HL-60/S4 (cell line): ENCODE measurements around the gene G0S2.

Source experiments
- in situ Hi-C: fragments of 300-500 bp; cut with MboI; formaldehyde crosslinking; loops from 2 replicates; pipeline ENCODE4 v1.14.3; 2022; ENCODE audit warnings: low sequenced_read_pairs

G0S2 gene

DNA sequence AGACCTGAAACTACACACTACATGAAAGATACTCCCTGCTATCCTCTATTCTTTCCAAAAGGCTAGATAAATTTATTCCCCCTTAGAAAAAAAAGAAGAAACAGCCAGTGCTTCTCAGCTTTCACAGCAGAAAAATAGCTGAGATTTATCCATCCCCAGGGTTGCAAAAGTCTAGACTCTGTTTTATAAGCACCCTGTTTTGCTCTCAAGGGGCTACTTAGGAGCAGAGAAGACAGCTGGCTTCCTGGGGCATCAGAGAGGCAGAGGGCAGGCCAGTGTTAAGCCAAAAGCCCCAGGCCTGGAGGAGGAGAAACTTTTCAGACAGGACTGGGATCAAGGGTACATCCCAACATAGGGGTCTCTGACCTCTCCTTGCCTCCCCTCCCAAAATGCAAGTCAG is 26.9 kb upstream of the G0S2 start:
- in situ Hi-C loops, result no loop called here

DNA sequence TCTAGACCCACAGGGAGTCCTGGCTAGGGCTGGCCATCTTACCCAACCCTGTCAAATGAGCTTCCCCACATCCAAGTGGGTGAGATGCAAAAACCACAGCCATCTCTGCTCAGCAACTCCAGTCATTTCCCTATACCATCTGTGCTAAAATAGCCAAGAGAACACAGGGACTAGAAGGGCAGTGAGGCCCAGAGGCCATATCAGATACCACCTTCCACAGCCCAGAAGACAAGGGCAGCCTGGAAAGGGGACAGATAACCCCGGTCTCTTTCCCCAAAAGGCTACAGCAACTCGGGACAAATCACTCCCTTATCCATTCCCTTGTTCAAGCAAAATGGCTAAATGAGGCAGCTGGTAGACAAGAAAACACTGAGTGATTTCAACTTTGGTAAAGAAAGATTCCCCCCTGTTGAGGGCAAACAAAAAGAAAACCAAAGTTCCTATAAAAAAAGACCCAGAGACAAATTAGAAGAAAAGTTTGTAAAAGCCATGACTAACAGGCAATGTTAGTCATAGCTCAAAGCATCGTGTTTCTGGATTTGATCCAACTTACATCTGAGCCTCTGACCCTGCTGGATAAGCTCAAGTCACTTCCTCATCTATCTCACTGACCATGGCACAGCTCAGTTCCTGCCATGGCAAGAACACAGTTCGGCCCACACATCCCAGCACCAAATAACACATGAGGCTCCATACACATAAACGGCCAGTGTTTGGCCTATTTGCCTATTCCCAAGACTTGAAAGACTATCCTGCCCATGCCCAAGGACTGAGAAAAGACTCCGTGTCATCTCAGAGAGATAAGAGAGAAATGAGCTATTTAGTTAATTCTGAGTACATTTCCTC is 26.1 kb upstream of the G0S2 start:
- in situ Hi-C loops, result no loop called here

DNA sequence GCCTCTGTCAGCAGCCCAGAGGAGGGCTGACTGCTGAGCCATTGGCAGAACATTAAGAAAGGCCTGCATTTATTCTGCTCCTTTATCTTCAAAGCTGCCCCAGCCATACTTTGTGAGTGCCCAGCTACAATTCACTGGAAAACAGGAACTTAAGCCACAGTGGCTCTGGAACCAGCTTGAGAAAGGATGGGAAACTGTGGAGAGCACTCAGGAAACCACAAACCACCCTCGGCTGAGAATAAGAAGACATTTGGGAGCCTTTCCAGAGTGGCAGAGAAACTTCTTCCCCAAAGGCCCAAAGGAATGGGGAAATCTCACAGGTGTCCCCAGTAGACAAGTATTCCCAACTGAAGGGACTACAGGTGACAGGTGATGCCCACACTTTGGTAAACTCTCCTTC is 24.8 kb upstream of the G0S2 start:
- in situ Hi-C loops, result no loop called here

DNA sequence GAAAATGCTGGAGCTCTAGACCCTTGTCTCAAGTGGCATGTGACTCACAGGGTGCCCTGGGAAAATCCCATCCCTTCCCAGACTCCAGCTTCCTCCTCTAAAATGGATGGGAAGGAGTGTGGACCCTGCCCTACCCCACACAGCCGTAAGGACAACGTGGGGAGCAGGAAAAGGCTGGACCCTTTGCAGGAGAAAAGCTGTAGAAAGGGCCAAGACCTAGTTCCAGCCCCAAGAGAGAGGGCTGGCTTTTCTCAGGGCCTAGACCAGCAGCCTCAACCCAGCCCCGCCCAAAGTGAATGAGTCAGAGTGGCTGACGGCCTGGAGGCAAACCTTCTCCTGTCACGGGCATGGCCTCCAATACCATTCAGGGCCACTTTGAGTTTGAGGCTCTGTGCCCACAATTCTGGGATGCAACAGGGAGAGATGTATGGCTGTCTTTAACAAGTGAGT is 24.0 kb upstream of the G0S2 start:
- in situ Hi-C loops, result no loop called here

DNA sequence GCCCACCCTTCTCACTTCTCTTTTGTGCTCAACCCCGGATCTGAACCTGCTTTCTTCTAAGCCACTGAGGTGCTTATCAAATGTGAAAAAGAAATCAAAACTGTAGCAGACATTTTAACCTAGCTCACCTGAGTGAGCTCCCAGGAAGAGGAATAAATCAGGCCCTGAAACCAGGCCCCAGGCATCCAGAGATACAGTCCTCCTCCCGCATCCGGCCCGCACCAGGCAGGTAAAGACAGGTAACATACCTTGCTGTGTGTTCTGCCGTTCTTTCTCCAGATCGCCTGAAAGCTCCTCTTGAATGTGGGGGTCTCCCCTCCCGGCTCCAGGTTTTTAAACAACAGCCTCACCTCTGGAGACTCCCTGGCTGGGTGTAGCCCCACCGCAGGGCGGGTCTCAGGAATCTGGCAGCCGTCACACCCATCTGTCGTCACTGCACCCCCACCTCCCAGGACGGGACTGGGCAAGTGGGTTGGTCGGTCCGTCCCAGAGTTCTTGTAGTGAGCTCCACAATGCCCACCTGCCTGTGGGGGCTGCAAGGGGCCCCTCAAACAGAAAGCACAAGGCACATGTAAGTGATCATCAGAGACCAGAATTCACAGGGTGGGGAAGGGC is 23.0 kb upstream of the G0S2 start, which contains the start of gene LAMB3:
TSS of gene LAMB3 (minus strand) at position 305 of the 615 bp plus-strand sequence. CDS start 1,481 bp downstream, outside the sequence.
- in situ Hi-C loops, result no loop called here

GRCh38 chr1:209652873-209653401 is 22.3 kb upstream of the G0S2 start:
- in situ Hi-C loops, result no loop called here

DNA sequence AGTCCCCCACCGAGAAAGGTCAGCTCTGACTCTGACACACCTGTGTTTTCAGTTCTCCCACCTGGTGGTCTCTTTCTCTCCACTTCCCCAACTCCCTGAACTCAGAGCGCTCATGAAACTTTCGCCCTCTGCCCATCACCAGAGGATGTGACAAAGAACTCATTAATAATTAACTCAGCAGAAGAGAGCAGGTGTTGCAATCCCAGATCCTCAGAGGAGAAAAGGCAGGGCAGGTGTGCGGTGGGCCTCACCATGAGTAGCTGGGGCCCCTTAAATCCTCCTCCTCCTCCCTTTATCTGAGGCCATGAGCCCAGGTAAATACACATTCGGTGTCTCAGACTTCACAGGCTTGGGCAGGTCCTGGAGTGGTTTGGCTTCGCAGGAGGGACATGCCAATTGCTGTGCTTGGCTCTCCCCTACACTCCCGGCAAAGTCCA is 21.3 kb upstream of the G0S2 start:
- in situ Hi-C loops, result no loop called here

GRCh38 chr1:209655411-209656231 is 19.6 kb upstream of the G0S2 start:
- in situ Hi-C loops, result no loop called here

GRCh38 chr1:209657140-209657879 is 17.9 kb upstream of the G0S2 start:
- in situ Hi-C loops, result no loop called here

- in situ Hi-C loops, result no loop called here
Measured at GRCh38 chr1:209657918-209658317, 17.3 kb upstream of the G0S2 start.

DNA sequence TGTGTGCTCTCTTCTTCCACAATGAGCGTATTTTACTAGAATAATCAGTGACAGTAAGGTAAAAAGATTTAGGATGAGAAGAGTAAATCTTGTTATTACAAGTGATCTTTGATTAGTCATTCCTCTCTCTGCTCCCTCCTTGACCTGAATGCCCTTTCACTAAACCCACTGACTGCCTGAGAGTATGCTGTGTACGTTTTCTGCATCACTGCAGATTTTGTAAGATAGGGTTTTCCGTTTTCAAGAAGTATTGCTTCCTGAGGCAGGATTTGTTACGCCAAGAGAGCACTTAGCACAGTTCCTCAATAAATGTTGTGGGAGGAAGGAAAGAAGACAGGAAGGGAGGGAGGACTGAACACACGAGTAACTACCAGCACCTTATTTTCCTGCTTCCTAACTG is 15.3 kb upstream of the G0S2 start:
- in situ Hi-C loops, result no loop called here

DNA sequence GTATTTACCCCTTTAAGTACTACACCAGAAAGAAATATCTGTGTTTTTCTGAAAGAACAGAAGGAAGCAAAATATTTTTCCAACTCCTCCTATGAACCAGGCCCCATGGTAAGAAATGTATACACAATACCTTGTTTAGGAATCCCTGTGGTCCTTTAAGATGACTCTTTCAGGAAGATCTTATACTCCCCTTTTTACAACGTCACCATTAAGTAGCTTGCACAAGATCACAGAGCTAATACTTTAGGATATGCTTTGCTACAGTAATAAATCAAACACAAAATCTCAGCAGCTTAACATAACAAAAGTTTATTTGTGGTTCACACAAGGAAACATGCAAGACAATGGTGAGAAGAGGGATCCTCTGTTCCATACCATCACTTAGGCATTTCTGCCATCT is 14.1 kb upstream of the G0S2 start:
- in situ Hi-C loops, result no loop called here

- in situ Hi-C loops, result no loop called here
Measured at GRCh38 chr1:209662879-209663327, 12.3 kb upstream of the G0S2 start.

DNA sequence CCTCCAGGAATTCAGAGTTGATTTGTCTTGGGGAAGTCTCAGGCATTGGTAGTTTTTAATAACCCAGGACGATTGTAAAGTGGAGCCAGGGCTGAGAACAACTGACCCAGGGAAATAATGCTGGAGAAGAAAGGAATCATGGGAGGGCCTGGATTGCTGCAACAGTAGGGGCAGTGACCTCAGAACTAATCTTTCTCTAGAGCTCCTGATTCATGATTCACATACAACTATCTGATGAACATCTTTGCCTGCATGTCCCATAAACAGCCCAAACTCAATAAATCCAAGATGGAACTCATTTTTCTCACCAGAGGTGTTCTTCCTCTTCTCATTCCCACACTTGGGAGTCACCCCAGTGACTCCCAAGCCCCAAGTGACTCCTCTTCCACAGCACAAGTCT is 8.1 kb upstream of the G0S2 start:
- in situ Hi-C loops, result no loop called here

DNA sequence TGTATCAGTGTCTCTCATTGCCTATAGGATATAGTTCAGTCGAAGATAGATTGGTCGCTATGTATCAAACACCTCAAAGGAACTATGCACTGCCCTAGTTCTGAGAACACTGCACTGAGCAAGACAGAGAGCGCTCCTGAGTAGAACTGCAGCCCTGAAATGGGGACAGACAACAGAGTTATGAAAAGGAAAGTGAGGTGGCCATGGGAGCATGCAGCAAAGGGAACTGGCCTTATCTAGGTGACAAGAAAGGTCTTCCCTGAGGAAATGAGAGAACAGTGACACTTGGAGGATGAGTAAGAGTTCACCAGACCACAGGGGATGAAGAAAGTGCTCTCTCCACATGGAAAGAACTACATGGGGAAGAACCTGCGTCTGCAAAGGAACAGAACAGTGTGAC is 7.5 kb upstream of the G0S2 start:
- in situ Hi-C loops, result no loop called here

DNA sequence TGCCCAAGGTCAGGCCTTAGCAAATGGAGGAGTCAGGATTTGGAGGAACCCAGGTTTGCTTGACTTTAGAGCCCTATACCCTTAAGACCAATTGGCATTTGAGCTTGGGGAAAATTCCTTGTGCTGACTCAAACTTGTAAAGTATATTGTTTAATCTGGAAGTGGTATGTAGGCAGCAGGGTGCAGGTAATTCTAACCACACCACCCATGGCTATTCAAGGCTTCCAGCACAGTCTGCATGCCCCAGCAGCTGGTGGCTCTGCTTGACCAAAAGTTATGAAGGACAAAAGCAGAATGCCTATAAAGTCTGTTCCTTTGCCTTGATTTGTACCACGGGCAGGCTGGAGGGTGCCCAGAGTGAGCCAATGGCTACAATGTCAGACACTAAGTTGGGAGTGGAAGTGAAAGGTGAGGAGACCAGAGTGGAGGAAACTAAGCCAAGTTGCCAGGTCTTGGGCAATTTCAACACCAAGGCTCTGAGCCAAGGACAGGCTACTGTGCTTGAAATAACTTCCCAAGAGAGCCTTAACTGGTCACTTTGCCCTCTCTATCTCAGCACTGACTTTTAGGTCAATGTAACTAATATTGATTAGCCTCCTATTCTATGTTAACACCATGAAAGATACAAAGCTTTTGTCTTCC is 4.7 kb upstream of the G0S2 start:
- in situ Hi-C loops, result no loop called here

- in situ Hi-C loops, result no loop called here
Measured at GRCh38 chr1:209672705-209673630, 2.2 kb upstream of the G0S2 start.

DNA sequence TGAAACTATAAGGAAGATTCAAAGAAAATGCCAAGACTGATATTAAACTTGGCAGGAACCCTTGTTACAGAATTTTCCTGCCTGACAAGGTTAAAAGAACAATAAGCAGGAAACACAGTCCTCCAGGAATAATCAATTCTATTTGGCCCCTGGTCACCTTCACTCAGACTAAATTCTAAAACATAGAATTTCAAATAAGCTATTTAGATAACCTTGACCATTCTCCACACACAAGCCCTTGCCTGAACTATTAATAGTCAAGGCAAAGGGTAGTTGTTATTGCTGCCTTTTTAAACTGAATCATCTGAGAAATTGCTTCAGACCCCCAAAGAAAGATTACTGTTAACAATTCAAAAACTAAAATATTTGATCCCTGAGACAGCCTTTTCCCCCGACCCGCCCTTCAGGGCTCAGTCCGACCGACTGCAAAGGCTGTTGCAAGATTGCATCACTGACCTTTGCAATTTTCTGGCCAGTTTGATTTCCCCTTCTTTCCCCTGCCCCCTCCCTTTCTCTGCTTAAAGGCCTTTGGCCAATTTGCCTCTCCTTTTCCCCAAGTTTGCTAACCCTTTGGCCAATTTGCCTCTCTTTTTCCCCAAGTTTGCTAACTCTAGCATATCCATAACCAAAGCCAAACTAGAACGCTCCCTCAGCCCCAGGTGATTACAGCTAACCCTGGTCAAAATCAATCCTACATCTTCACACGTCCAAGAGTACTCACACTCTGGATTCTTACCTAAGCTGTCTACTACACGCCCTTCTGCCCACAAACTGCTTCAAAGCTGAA is 1.4 kb upstream of the G0S2 start:
- in situ Hi-C loops, result no loop called here
